ENCODE data around the gene ALDH1A2.

Gene ALDH1A2

DNA sequence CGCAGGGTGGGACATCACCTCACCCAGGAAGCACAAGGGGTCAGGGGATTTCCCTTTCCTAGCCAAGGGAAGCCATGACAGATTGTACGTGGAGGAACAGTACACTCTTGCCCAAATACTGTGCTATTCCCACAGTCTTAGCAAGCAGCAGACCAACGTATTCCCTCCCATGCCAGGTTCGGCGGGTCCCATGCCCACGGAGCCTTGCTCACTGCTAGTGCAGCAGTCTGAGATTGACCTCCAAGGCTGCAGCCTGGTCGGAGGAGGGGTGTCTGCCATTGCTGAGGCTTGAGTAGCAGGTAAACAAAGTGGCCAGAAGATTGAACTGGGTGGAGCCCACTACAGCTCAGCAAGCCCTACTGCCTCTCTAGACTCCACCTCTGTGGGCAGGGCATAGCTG, 39.0 kb downstream of the ALDH1A2 start:
- Histone ChIP-seq H3K9me3 (ENCODE audit: control insufficient read depth, insufficient read depth, low read length) (peaks cover 11% of the 10 kb centered on the region), H3K4me2 (ENCODE audit: low read length) (no peak overlapping the region), H3K9me2 (replicated peaks; ENCODE audit: control insufficient read depth, low read length) (no peaks in the 10 kb centered on the region), H3K4me1 (ENCODE audit: control insufficient read depth, low read length) (no peaks in the 10 kb centered on the region), H3K4me3 (ENCODE audit: low read length) (no peak overlapping the region), H3K36me3 (ENCODE audit: control insufficient read depth, low read length) (no peaks in the 10 kb centered on the region), H3K27ac (ENCODE audit: low read depth, low read length) (no peak overlapping the region), H3K79me2 (ENCODE audit: control insufficient read depth, low read length) (no peaks in the 10 kb centered on the region), H3K27me3 (ENCODE audit: control insufficient read depth, low read length) (no peaks in the 10 kb centered on the region), H3F3A (ENCODE audit: control insufficient read depth, insufficient read depth) (no peaks in the 10 kb centered on the region), H4K20me1 (ENCODE audit: control insufficient read depth, insufficient read depth, low read depth, low read length) (no peaks in the 10 kb centered on the region)
- no peak for TF ChIP-seq EZH2phosphoT487 (IDR thresholded peaks at IDR 0.05; ENCODE audit: borderline replicate concordance, low read length)
- no peak for TF ChIP-seq CTCF (IDR thresholded peaks at IDR 0.05; ENCODE audit: low read depth, low read length, poor library complexity, severe bottlenecking)

GRCh38 chr15:58026051-58026450, 39.5 kb downstream of the ALDH1A2 start:
- H3K4me3 ChIP-seq (ENCODE audit: low read length): no peak overlapping the region
- H3K9me2 ChIP-seq (replicated peaks; ENCODE audit: control insufficient read depth, low read length): no peaks in the 10 kb centered on the region
- TF ChIP-seq CTCF (IDR thresholded peaks at IDR 0.05; ENCODE audit: low read depth, low read length, poor library complexity, severe bottlenecking) (no peak), EZH2phosphoT487 (IDR thresholded peaks at IDR 0.05; ENCODE audit: borderline replicate concordance, low read length) (no peak)
- H3K4me2 ChIP-seq (ENCODE audit: low read length): no peak overlapping the region
- H3K36me3 ChIP-seq (ENCODE audit: control insufficient read depth, low read length): no peaks in the 10 kb centered on the region
- no peaks in the 10 kb centered on the region for H3K79me2 ChIP-seq (ENCODE audit: control insufficient read depth, low read length)
- H3K27me3 ChIP-seq (ENCODE audit: control insufficient read depth, low read length): no peaks in the 10 kb centered on the region
- no peaks in the 10 kb centered on the region for H3F3A ChIP-seq (ENCODE audit: control insufficient read depth, insufficient read depth)
- peaks cover 11% of the 10 kb centered on the region for H3K9me3 ChIP-seq (ENCODE audit: control insufficient read depth, insufficient read depth, low read length)
- H3K4me1 ChIP-seq (ENCODE audit: control insufficient read depth, low read length): no peaks in the 10 kb centered on the region
- H4K20me1 ChIP-seq (ENCODE audit: control insufficient read depth, insufficient read depth, low read depth, low read length): no peaks in the 10 kb centered on the region
- H3K27ac ChIP-seq (ENCODE audit: low read depth, low read length): no peak overlapping the region

DNA sequence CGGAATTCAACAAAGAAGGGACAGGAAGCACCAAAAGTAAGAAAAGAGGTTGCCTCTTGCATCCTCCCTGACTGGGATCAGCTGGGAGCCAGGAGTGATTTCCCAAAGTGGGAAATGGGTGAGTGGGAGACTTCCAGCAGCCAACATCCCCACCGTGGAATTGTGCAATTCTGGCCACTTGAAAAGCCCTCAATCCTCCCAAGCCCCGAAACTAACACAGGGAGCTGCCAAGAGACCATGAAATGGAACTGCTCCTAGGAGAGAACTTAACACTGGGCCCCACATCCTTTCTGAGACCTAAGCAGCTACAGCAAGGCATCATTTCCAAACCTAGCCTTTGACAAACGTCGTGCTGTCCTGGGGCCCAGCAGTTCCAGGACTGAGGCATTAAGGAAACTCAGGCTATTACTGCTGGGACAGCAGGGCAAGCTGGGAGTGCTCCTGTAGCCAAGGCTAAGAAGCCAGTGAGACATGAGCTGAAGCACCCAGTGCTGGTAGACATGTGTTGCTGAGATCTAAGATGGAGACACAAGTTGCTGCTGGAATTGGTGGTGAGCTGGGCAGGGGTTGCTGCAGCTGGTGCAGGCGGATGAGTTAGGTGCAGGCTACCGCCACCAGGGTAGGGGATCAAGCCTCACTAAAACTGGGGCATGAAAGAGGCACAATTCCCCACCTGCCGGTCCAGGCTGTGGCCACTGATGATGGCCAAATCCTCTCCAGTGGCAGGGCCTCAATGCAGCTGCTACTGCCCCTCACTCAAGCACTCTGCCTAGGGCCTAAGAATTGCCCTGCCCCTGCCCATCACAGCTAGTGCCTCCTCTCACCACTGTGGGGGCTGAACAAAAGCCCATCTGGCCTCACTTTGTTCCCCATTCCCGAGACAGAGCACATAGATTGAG, 43.9 kb downstream of the ALDH1A2 start:
- Histone ChIP-seq H3K79me2 (ENCODE audit: control insufficient read depth, low read length) (no peaks in the 10 kb centered on the region), H3K9me3 (ENCODE audit: control insufficient read depth, insufficient read depth, low read length) (peaks cover 11% of the 10 kb centered on the region), H3K4me2 (ENCODE audit: low read length) (no peak overlapping the region), H3K27me3 (ENCODE audit: control insufficient read depth, low read length) (no peaks in the 10 kb centered on the region), H3F3A (ENCODE audit: control insufficient read depth, insufficient read depth) (no peaks in the 10 kb centered on the region), H3K36me3 (ENCODE audit: control insufficient read depth, low read length) (no peaks in the 10 kb centered on the region), H3K4me1 (ENCODE audit: control insufficient read depth, low read length) (no peaks in the 10 kb centered on the region), H4K20me1 (ENCODE audit: control insufficient read depth, insufficient read depth, low read depth, low read length) (no peaks in the 10 kb centered on the region), H3K9me2 (replicated peaks; ENCODE audit: control insufficient read depth, low read length) (no peaks in the 10 kb centered on the region), H3K4me3 (ENCODE audit: low read length) (no peak overlapping the region), H3K27ac (ENCODE audit: low read depth, low read length) (no peak overlapping the region)
- TF ChIP-seq CTCF (IDR thresholded peaks at IDR 0.05; ENCODE audit: low read depth, low read length, poor library complexity, severe bottlenecking): no peak
- TF ChIP-seq EZH2phosphoT487 (IDR thresholded peaks at IDR 0.05; ENCODE audit: borderline replicate concordance, low read length): no peak
